NT2/D1 (cell line): ENCODE measurements around the gene DYNLT2B.
"Not testable (repeated sequence)": the region's sequence is repeated elsewhere in the genome, so short reads cannot be mapped to it uniquely, and the experiment has no call there.

Experiments used
- DNase-seq: peaks from one replicate; pipeline ENCODE4 v3.0.0-alpha.2; 2011; ENCODE audit warnings: low read depth, low spot score
- H3K27me3 ChIP-seq: 2 replicates; pipeline ENCODE4 v1.6.0; 2011; ENCODE audit warnings: mild to moderate bottlenecking; ENCODE audit not compliant: insufficient read length, insufficient read depth
- H3K36me3 ChIP-seq: 2 replicates; pipeline ENCODE4 v1.6.1; 2011; ENCODE audit warnings: mild to moderate bottlenecking, low read length, mixed read lengths; ENCODE audit not compliant: insufficient read depth, insufficient read length
- H3K4me1 ChIP-seq: 2 replicates; pipeline ENCODE4 v1.5.1; 2011; ENCODE audit not compliant: insufficient read depth, insufficient read length
- H3K4me3 ChIP-seq: 2 replicates; pipeline ENCODE4 v1.5.1; 2011; ENCODE audit warnings: low read depth; ENCODE audit not compliant: insufficient read length
- H3K9ac ChIP-seq: 2 replicates; pipeline ENCODE4 v1.6.0; 2011; ENCODE audit warnings: low read depth; ENCODE audit not compliant: insufficient read length
- H3K9me3 ChIP-seq: 2 replicates; pipeline ENCODE4 v1.5.1; 2011; ENCODE audit warnings: mild to moderate bottlenecking, low read length; ENCODE audit not compliant: insufficient read depth
- SUZ12 ChIP-seq: IDR thresholded peaks from 2 replicates; pipeline ENCODE4 v1.6.1; 2011; ENCODE audit not compliant: insufficient read length, insufficient read depth; ENCODE audit errors: extremely low read depth
- YY1 ChIP-seq: IDR thresholded peaks from 2 replicates; pipeline ENCODE4 v1.6.1; 2011; ENCODE audit not compliant: insufficient read length, insufficient read depth
- ZNF274 ChIP-seq: IDR thresholded peaks from 2 replicates; pipeline ENCODE4 v1.6.1; 2011; ENCODE audit warnings: mild to moderate bottlenecking, low read depth, low read length

The DYNLT2B gene

GRCh38 chr3:196314597-196314996, 3.4 kb downstream of the DYNLT2B start:
- no peak for DNase-seq
- TF ChIP-seq ZNF274 (no peak), SUZ12 (no peak), YY1 (no peak)
- no peak overlapping the region for H3K4me3 ChIP-seq
- H3K36me3 ChIP-seq: peaks cover 14% of the 10 kb centered on the region
- no peaks in the 10 kb centered on the region for H3K9me3 ChIP-seq
- no peaks in the 10 kb centered on the region for H3K4me1 ChIP-seq
- H3K27me3 ChIP-seq: no peaks in the 10 kb centered on the region
- no peak overlapping the region for H3K9ac ChIP-seq

DNA sequence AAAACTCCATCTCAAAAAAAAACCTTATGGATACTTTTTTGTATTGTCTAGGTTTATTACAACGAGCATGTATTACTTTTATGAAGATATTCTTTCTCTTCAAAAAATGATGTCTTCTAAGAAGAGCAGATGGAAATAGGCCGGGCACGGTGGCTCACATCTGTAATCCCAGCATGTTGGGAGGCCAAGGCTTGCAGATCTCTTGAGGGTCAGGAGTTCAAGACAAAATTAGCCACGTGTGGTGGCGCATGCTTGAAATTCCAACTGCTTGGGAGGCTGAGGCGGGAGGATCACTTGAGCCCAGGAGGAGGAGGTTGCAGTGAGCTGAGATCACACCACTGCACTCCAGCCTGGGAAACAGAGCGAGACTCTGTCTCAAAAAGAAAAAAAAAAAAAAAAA, 4.0 kb downstream of the DYNLT2B start:
- not testable (repeated sequence) for H3K9ac ChIP-seq, DNase-seq, H3K4me1 ChIP-seq, H3K9me3 ChIP-seq, H3K4me3 ChIP-seq, H3K27me3 ChIP-seq
- peaks cover 14% of the 10 kb centered on the region for H3K36me3 ChIP-seq

GRCh38 chr3:196302960-196303359, 15.1 kb downstream of the DYNLT2B start:
- DNase-seq, H3K4me1 ChIP-seq, H3K9ac ChIP-seq, H3K9me3 ChIP-seq, H3K4me3 ChIP-seq, H3K27me3 ChIP-seq: not testable (repeated sequence)
- H3K36me3 ChIP-seq: peaks cover 20% of the 10 kb centered on the region

- not testable (repeated sequence) for H3K27me3 ChIP-seq, DNase-seq
Observed at GRCh38 chr3:196302551-196302950, 15.5 kb downstream of the DYNLT2B start.

DNA sequence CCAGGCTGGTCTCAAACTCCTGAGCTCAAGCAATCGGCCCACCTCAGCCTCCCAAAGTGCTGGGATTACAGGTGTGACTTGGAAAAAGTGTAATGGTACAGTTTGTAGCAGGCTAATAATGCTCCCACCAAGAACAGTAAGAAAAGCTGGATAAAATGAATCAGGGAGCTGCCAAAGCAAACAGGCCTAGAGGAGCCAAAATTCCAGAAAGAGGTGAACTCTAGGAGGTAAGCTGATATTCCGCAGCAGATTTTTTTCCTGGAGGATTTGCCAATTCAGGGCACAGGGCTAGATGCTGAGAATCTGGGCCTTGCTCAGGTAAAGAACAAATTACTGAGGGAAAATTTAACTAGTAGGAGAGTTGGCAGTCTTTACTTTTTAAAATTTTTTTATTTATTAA, 19.5 kb downstream of the DYNLT2B start:
- Histone ChIP-seq H3K4me1 (no peaks in the 10 kb centered on the region), H3K9me3 (no peaks in the 10 kb centered on the region), H3K9ac (no peak overlapping the region), H3K4me3 (no peak overlapping the region), H3K27me3 (no peaks in the 10 kb centered on the region), H3K36me3 (peaks cover 15% of the 10 kb centered on the region)
- DNase-seq: no peak
- no peak for TF ChIP-seq SUZ12
- TF ChIP-seq ZNF274: no peak
- no peak for TF ChIP-seq YY1

More at GRCh38 chr3:196302551-196302950, 15.5 kb downstream of the DYNLT2B start:
- H3K4me1 ChIP-seq, H3K4me3 ChIP-seq, H3K9me3 ChIP-seq, H3K9ac ChIP-seq: not testable (repeated sequence)
- peaks cover 24% of the 10 kb centered on the region for H3K36me3 ChIP-seq

DNA sequence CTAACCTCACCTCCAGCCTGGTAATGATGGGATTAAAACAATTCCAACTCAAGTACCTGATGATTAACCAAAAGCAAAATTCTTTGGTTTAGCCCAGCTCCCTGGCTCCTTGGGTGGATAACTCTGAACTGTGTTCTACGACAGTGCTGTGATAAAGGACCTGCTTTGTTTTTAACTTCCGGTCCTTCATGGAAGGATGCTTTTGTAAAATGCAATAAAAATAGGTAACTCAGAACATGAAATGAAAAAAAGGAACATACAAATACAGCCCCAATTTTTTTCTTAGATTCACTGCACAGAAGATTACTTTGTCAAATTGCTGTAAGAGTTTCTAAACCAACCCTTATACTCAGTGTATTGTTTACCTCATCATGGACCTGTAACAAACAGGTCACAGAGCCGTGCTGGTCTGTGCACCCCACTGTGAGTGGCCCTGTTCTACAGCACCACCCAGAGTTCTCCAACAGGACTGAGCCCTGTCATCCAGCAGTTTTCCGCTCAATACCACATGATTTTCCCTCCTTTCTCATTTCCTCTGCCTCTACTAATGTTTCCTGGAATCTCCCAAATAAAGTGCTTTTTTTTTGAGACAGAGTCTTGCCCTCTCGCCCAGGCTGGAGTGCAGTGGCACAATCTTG, 25.6 kb downstream of the DYNLT2B start:
- no peak for DNase-seq
- Histone ChIP-seq H3K9me3 (no peaks in the 10 kb centered on the region), H3K4me3 (no peak overlapping the region), H3K4me1 (no peaks in the 10 kb centered on the region), H3K36me3 (peaks cover under 1% of the 10 kb centered on the region), H3K9ac (no peak overlapping the region), H3K27me3 (no peaks in the 10 kb centered on the region)
- TF ChIP-seq SUZ12: no peak
- TF ChIP-seq ZNF274: no peak
- no peak for TF ChIP-seq YY1

DNA sequence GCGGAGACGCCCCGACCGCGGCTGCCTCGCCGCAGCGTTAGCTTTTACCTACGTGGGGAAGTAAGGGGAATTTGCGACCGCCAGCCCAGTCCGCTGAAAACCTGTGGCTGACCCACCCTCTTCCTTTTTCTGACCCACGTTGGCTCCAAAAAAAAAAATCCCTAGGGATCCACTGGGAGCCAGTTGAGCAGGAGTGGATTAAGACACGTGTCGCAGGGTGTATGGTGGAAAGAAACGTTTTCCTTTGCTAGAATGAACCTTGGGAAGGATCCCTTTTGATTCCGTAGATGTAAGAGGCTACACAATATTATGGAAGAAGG, 29.9 kb downstream of the DYNLT2B start:
- no peaks in the 10 kb centered on the region for H3K36me3 ChIP-seq
- peak overlapping the region; percentile 93 for H3K9ac ChIP-seq
- no peaks in the 10 kb centered on the region for H3K27me3 ChIP-seq
- peak overlapping the region; percentile 94 for H3K4me3 ChIP-seq
- no peaks in the 10 kb centered on the region for H3K9me3 ChIP-seq
- no peak for TF ChIP-seq YY1
- no peak for TF ChIP-seq ZNF274
- TF ChIP-seq SUZ12: no peak
- peaks cover 3% of the 10 kb centered on the region for H3K4me1 ChIP-seq
- no peak for DNase-seq

GRCh38 chr3:196287440-196288140, 30.4 kb downstream of the DYNLT2B start, which contains the start of gene PCYT1A:
PCYT1A (minus strand) TSS chr3:196287726; CDS start chr3:196270531, 17,195 bp downstream.
- Histone ChIP-seq H3K9me3 (no peaks in the 10 kb centered on the region), H3K4me3 (peak within 1 kb of the TSS; percentile 94), H3K27me3 (no peaks in the 10 kb centered on the region), H3K9ac (peak within 1 kb of the TSS; percentile 93), H3K36me3 (no peaks in the 10 kb centered on the region), H3K4me1 (peaks cover 3% of the 10 kb centered on the region)
- TF ChIP-seq ZNF274 (no peak), YY1 (no peak), SUZ12 (no peak)
- peak; percentile 94 for DNase-seq
